ENCODE data around the gene FBXL14.

FBXL14 gene

GRCh38 chr12:1517734-1518525 lies 76.5 kb downstream of the FBXL14 start:
- Histone ChIP-seq H3K4me1 (ENCODE audit: control insufficient read depth, insufficient read depth, low read length, poor library complexity, severe bottlenecking) (no peaks in the 10 kb centered on the region), H3K27ac (ENCODE audit: insufficient read depth, low read length, poor library complexity, severe bottlenecking) (no peak overlapping the region), H3K9me3 (ENCODE audit: control insufficient read depth, low read length) (no peaks in the 10 kb centered on the region), H3K27me3 (replicated peaks; ENCODE audit: control insufficient read depth, insufficient read depth, low read length, poor library complexity, severe bottlenecking) (no peaks in the 10 kb centered on the region), H3K4me3 (ENCODE audit: insufficient read depth, low read depth, low read length, poor library complexity, severe bottlenecking) (no peak overlapping the region), H3K36me3 (ENCODE audit: control insufficient read depth, insufficient read depth, low read length) (no peaks in the 10 kb centered on the region)
- DNase-seq, result no peak

GRCh38 chr12:1517007-1517406 lies 77.4 kb downstream of the FBXL14 start:
- no peaks in the 10 kb centered on the region for H3K36me3 ChIP-seq (ENCODE audit: control insufficient read depth, insufficient read depth, low read length)
- no peaks in the 10 kb centered on the region for H3K4me1 ChIP-seq (ENCODE audit: control insufficient read depth, insufficient read depth, low read length, poor library complexity, severe bottlenecking)
- H3K9me3 ChIP-seq (ENCODE audit: control insufficient read depth, low read length), result no peaks in the 10 kb centered on the region
- no peak overlapping the region for H3K27ac ChIP-seq (ENCODE audit: insufficient read depth, low read length, poor library complexity, severe bottlenecking)
- DNase-seq, result no peak
- H3K4me3 ChIP-seq (ENCODE audit: insufficient read depth, low read depth, low read length, poor library complexity, severe bottlenecking), result no peak overlapping the region
- H3K27me3 ChIP-seq (replicated peaks; ENCODE audit: control insufficient read depth, insufficient read depth, low read length, poor library complexity, severe bottlenecking), result no peaks in the 10 kb centered on the region
